ENCODE measurements around the gene CCDC188. TPM values are rescaled to one million over a fixed set of nuclear protein-coding genes. Genes with fewer than 3 reads are reported as not detected.

CCDC188 gene
- polyA plus RNA-seq, 1 donor (not counting 4 experiments of a cell fraction or from before 2014, with no cell fraction given), result not detected

DNA sequence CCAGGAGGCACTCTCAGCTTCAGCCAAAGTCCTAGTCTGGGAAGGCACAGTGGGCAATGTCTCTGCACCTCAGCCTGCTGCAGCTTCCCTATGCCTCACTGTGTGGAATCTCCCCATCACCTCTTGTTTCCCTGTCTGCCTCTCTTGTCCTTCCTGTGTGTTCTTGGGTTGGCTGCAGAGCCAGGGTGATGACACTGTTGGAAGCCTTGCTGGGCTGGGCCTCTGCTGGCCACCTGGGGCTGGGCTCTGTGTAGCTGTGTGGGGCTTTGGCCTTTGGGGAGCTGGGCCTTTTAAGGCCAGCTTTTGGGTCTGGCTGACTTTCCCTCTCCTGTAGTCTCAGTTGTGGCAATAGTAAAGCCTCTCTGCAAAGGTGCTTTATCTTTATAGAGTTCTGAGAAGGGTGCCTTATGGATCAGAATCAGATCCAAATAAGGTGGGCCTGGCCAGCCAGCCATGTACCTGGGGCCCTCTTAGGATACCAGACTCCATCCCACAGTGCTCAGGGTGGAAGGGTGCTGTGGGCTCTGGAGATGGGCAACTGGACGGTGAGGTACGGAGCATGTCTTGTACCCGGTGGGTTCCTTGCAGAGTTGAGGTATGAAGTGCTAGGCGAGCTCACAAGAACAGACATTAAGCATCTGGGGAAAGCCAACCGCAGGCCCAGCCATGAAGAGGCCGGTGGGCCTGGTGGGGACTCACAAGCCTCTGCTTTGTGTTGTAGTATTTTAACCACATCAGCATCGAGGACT, 45.2 kb downstream of the CCDC188 start:
- no peak overlapping the region for H3K4me2 ChIP-seq (ENCODE audit: control insufficient read depth, extremely low read depth, insufficient read depth, low read depth, low read length)
- H3K9me3 ChIP-seq (ENCODE audit: control insufficient read depth, low read depth, low read length), result no peaks in the 10 kb centered on the region
- no peak overlapping the region for H2AFZ ChIP-seq (ENCODE audit: control insufficient read depth, low read length)
- dilution Hi-C loops (cut with MboI; ENCODE audit: extremely low pct_ligation_motif_present, low sequenced_read_pairs), result no loop called here
- peaks cover 50 to 58% of the 10 kb centered on the region in 2 experiments for H3K36me3 ChIP-seq (ENCODE audit: control insufficient read depth in 2 of 2, extremely low read depth in 1 of 2, insufficient read depth in 2 of 2, low read length in 2 of 2)
- TF ChIP-seq, protein P1, sequence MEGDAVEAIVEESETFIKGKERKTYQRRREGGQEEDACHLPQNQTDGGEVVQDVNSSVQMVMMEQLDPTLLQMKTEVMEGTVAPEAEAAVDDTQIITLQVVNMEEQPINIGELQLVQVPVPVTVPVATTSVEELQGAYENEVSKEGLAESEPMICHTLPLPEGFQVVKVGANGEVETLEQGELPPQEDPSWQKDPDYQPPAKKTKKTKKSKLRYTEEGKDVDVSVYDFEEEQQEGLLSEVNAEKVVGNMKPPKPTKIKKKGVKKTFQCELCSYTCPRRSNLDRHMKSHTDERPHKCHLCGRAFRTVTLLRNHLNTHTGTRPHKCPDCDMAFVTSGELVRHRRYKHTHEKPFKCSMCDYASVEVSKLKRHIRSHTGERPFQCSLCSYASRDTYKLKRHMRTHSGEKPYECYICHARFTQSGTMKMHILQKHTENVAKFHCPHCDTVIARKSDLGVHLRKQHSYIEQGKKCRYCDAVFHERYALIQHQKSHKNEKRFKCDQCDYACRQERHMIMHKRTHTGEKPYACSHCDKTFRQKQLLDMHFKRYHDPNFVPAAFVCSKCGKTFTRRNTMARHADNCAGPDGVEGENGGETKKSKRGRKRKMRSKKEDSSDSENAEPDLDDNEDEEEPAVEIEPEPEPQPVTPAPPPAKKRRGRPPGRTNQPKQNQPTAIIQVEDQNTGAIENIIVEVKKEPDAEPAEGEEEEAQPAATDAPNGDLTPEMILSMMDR (optimal IDR thresholded peaks at IDR 0.05 in 1 of 3, IDR thresholded peaks at IDR 0.05 in 1 of 3, conservative IDR thresholded peaks at IDR 0.05 in 1 of 3; ENCODE audit: extremely low read depth in 1 of 3, insufficient read depth in 2 of 3, low read length in 3 of 3), result no peak
- no peak for TF ChIP-seq EZH2 (IDR thresholded peaks at IDR 0.05; ENCODE audit: low read length)
- no peaks in the 10 kb centered on the region for H3K9me1 ChIP-seq (ENCODE audit: control insufficient read depth, extremely low read depth, insufficient read depth, low read length)
- no peaks in the 10 kb centered on the region for H4K20me1 ChIP-seq (ENCODE audit: control insufficient read depth, extremely low read depth, insufficient read depth, low read length)
- no peak overlapping the region for H3K4me3 ChIP-seq (ENCODE audit: control insufficient read depth in 2 of 3, extremely low read depth in 1 of 3, insufficient read depth in 2 of 3, low read depth in 1 of 3, low read length in 3 of 3)
- no peaks in the 10 kb centered on the region for H3K27me3 ChIP-seq (ENCODE audit: control insufficient read depth, extremely low read depth, insufficient read depth, low read length)
- DNase-seq (ENCODE audit: low read depth, low spot score), result no peak
- H3K79me2 ChIP-seq (ENCODE audit: control insufficient read depth, insufficient read depth, low read length), result peaks cover 31% of the 10 kb centered on the region
- H3K27ac ChIP-seq (ENCODE audit: control insufficient read depth, insufficient read depth, low read length), result no peak overlapping the region
- H3K9ac ChIP-seq (ENCODE audit: control insufficient read depth, extremely low read depth, insufficient read depth, low read length), result no peak overlapping the region
- no peak for FAIRE-seq
- H3K4me1 ChIP-seq (ENCODE audit: control insufficient read depth, extremely low read depth, insufficient read depth, low read length), result peaks cover 5% of the 10 kb centered on the region

DNA sequence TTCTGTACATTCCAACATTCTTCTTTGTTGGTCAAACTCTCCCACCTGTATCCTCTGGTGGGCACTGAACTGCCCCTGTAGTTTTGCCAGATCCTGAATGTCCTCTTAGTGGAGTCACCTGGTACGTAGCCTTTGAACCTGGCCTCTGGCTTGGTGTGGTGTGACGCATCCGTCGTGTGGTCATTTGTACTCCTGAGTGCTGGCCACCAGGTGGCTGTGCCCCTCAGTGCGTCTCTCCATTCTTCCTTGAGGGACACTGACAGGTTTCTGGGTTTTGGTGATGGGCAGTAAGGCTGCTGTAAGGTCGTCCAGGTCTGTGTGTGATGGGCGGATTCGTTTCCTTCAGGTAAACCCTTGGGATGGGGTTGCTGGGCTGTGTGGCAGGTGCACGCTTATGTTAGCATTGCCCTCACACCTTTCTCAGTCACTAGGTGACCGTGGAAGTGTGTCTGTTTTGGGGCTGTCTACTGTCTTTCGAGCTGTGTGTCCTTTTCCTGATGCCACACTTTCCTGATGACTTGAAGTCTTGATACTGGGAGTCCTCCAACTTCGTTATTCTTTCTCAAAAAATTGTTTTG, 48.6 kb downstream of the CCDC188 start:
- Histone ChIP-seq H3K4me3 (ENCODE audit: control insufficient read depth in 2 of 3, extremely low read depth in 1 of 3, insufficient read depth in 2 of 3, low read depth in 1 of 3, low read length in 3 of 3) (no peak overlapping the region), H3K9me3 (ENCODE audit: control insufficient read depth, low read depth, low read length) (no peaks in the 10 kb centered on the region), H3K79me2 (ENCODE audit: control insufficient read depth, insufficient read depth, low read length) (peaks cover 34% of the 10 kb centered on the region), H4K20me1 (ENCODE audit: control insufficient read depth, extremely low read depth, insufficient read depth, low read length) (no peaks in the 10 kb centered on the region), H3K27ac (ENCODE audit: control insufficient read depth, insufficient read depth, low read length) (no peak overlapping the region), H3K27me3 (ENCODE audit: control insufficient read depth, extremely low read depth, insufficient read depth, low read length) (no peaks in the 10 kb centered on the region), H3K36me3 (ENCODE audit: control insufficient read depth in 2 of 2, extremely low read depth in 1 of 2, insufficient read depth in 2 of 2, low read length in 2 of 2) (peaks cover 39 to 53% of the 10 kb centered on the region in 2 experiments), H3K9me1 (ENCODE audit: control insufficient read depth, extremely low read depth, insufficient read depth, low read length) (no peaks in the 10 kb centered on the region), H3K9ac (ENCODE audit: control insufficient read depth, extremely low read depth, insufficient read depth, low read length) (no peak overlapping the region), H3K4me1 (ENCODE audit: control insufficient read depth, extremely low read depth, insufficient read depth, low read length) (peaks cover 10% of the 10 kb centered on the region), H3K4me2 (ENCODE audit: control insufficient read depth, extremely low read depth, insufficient read depth, low read depth, low read length) (no peak overlapping the region), H2AFZ (ENCODE audit: control insufficient read depth, low read length) (no peak overlapping the region)
- no peak for FAIRE-seq
- TF ChIP-seq, protein P1 (optimal IDR thresholded peaks at IDR 0.05 in 1 of 3, IDR thresholded peaks at IDR 0.05 in 1 of 3, conservative IDR thresholded peaks at IDR 0.05 in 1 of 3; ENCODE audit: extremely low read depth in 1 of 3, insufficient read depth in 2 of 3, low read length in 3 of 3), result peak in 1 of 3 experiments; percentile 10
- TF ChIP-seq EZH2 (IDR thresholded peaks at IDR 0.05; ENCODE audit: low read length), result no peak
- no peak for DNase-seq (ENCODE audit: low read depth, low spot score)
- dilution Hi-C loops (cut with MboI; ENCODE audit: extremely low pct_ligation_motif_present, low sequenced_read_pairs), result no loop called here

Measured in keratinocyte (primary cell).